K562 (cell line): ENCODE data around the gene HSD17B1. TPM values are rescaled to one million over a fixed set of nuclear protein-coding genes. Genes with fewer than 3 reads are reported as not detected.

ENCODE experiments used
- MCM2 ChIP-seq: fragments of 450-650 bp; IDR thresholded peaks from 2 replicates; pipeline ENCODE4 v1.6.1; 2017; ENCODE audit warnings: low read depth, mild to moderate bottlenecking
- RBFOX2 ChIP-seq: fragments of 200-400 bp; formaldehyde crosslinking; IDR thresholded peaks from 2 replicates; pipeline ENCODE4 v1.6.1; 2017; ENCODE audit warnings: low read depth, mild to moderate bottlenecking, low read length, moderate library complexity
- RBM17 ChIP-seq: fragments of 200-400 bp; formaldehyde crosslinking; IDR thresholded peaks from 2 replicates; pipeline ENCODE4 v1.6.1; 2017; ENCODE audit warnings: low read depth, mild to moderate bottlenecking, low read length, borderline replicate concordance
- SPI1 ChIP-seq: IDR thresholded peaks from 2 replicates; pipeline ENCODE4 v1.6.1; 2011; ENCODE audit warnings: low read depth, low read length, control low read depth, borderline replicate concordance
- U2AF1 ChIP-seq: fragments of 200-400 bp; formaldehyde crosslinking; optimal IDR thresholded peaks from 2 replicates; pipeline ENCODE3; 2017; ENCODE audit warnings: mild to moderate bottlenecking, low read depth, low read length, moderate library complexity
- USF2 ChIP-seq: sonication (generic); formaldehyde crosslinking; IDR thresholded peaks from 2 replicates; pipeline ENCODE4 v1.5.0; 2020; ENCODE audit warnings: missing genetic modification reagents
- XRCC5 ChIP-seq: fragments of 200-400 bp; formaldehyde crosslinking; IDR thresholded peaks from 2 replicates; pipeline ENCODE4 v1.6.1; 2017; ENCODE audit warnings: low read depth, mild to moderate bottlenecking, low read length
- ZNF384 ChIP-seq: IDR thresholded peaks from 2 replicates; pipeline ENCODE4 v1.6.1; 2012; ENCODE audit warnings: low read depth, low read length, improper control_type of control experiment
- ZNF395 ChIP-seq: fragments of 200-800 bp; sonication (Bioruptor generic); IDR thresholded peaks from 2 replicates; pipeline ENCODE4 v1.6.1; 2017; ENCODE audit warnings: missing genetic modification characterization, missing compliant biosample characterization
- ZNF407 ChIP-seq: fragments of 450-650 bp; IDR thresholded peaks from 2 replicates; pipeline ENCODE4 v1.6.1; 2016; ENCODE audit warnings: low read depth
- polyA plus RNA-seq, 8 experiments: library from polyadenylated mRNA; depleted of rRNA in 4 of 8; stranded (reverse) in 5 of 8; unstranded in 3 of 8; fragments of >200 nt; fragmentation: Nextera tagmentation in 2 of 8; fragmentation: Illumina TruSeq in 1 of 8; extraction: Ambion mirVana in 2 of 8; extraction: Trizol in 1 of 8; gene quantifications; 2 replicates each; pipeline versions ENCODE4 v1.2.1 to v1.2.3, GENCODE V29; 2011 to 2014; ENCODE audit warnings: inconsistent platforms in 1 of 8, missing spikeins in 1 of 8
- total RNA-seq, 7 experiments: library from RNA; depleted of rRNA in 6 of 7; stranded (reverse); fragments of >200 nt in 6 of 7; fragmentation: Illumina TruSeq in 2 of 7; extraction: Trizol in 2 of 7; gene quantifications; 2 replicates each; pipeline versions ENCODE4 v1.2.1 to v1.2.3, GENCODE V29; 2011 to 2021; ENCODE audit warnings: low replicate concordance in 1 of 7
- TF ChIP-seq, protein P1 (sequence below): fragments of 450-650 bp; IDR thresholded peaks from 2 replicates; pipeline ENCODE4 v1.6.1; 2016
- TF ChIP-seq, protein P2 (sequence below): sonication (generic); formaldehyde crosslinking; IDR thresholded peaks from 2 replicates; pipeline ENCODE4 v1.8.1; 2023; ENCODE audit warnings: mild to moderate bottlenecking, missing genetic modification reagents

The HSD17B1 gene
- total and polyA plus RNA-seq, 9 of the 15 experiments (the other 6 are each of a cell fraction or from before 2014, with no cell fraction given), result 0.55 to 21.1 (median 3.6) TPM

DNA sequence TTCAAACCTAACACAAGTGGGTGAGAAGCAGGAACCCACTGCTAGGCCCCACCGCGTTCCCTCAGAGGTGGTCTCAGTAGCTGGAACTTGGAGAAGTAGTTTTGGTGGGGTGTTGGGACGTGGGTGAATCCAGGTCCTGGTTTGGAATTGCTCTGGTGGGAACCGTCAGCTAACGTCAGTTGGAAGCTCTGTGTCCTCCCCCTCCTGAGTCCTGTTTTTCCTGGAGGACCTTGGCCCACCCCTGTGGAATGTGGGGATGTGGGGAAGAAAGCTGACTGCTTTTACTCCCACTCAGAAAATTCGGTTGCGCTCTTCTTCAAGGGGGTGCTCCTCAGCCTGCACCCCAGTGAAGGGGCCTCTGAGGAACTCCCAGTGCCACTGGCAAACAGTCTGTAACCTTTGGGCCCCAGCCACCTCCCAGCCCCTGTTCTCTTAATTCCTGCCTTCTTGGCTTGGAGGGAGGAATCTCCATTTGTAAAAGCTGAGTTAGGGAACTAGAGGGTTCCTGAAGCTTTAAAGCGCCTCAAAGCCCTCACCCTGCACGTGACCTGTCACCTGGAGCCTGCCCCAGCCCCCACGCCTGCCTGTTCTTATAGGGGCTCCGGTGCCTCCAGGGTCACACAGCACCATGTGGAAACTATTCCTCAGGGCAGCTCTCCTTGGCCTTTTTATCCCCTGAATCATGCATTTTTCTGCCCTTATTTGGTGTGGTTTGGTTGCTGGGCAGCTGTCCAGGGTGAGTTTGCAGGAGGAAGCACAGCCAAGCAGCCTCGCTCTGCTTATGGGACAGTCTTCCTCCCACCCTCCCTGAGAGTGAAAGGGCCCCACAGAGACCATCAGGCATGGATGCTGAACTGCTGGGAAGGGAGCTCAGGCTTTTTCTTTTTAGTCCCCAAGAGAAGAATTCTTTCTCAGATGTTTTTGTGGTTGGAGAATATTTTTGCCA lies 32.9 kb upstream of the HSD17B1 start (continued):
- TF ChIP-seq MCM2, result no peak
- TF ChIP-seq U2AF1, result no peak
- TF ChIP-seq RBM17, result no peak
- no peak for TF ChIP-seq ZNF407
- no peak for TF ChIP-seq ZNF395 (CRISPR knock-in tag)
- TF ChIP-seq, protein P1, sequence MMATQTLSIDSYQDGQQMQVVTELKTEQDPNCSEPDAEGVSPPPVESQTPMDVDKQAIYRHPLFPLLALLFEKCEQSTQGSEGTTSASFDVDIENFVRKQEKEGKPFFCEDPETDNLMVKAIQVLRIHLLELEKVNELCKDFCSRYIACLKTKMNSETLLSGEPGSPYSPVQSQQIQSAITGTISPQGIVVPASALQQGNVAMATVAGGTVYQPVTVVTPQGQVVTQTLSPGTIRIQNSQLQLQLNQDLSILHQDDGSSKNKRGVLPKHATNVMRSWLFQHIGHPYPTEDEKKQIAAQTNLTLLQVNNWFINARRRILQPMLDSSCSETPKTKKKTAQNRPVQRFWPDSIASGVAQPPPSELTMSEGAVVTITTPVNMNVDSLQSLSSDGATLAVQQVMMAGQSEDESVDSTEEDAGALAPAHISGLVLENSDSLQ, result no peak
- peak; percentile 33; the same call in 1 of the 2 replicates for TF ChIP-seq RBFOX2
- 0 out of 2 replicates have a peak, but pooled peaks have one; percentile 5 for TF ChIP-seq SPI1
- peak; percentile 63 for TF ChIP-seq USF2 (CRISPR knock-in tag)
- TF ChIP-seq, protein P2, sequence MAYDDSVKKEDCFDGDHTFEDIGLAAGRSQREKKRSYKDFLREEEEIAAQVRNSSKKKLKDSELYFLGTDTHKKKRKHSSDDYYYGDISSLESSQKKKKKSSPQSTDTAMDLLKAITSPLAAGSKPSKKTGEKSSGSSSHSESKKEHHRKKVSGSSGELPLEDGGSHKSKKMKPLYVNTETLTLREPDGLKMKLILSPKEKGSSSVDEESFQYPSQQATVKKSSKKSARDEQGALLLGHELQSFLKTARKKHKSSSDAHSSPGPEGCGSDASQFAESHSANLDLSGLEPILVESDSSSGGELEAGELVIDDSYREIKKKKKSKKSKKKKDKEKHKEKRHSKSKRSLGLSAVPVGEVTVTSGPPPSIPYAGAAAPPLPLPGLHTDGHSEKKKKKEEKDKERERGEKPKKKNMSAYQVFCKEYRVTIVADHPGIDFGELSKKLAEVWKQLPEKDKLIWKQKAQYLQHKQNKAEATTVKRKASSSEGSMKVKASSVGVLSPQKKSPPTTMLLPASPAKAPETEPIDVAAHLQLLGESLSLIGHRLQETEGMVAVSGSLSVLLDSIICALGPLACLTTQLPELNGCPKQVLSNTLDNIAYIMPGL (CRISPR knock-in tag), result no peak
- no peak for TF ChIP-seq XRCC5
- TF ChIP-seq ZNF384, result no peak
